Fibroblast of pulmonary artery (primary cell): ENCODE data around the gene PLEKHO2.

ENCODE experiments used
- DNase-seq: peaks from one replicate; pipeline ENCODE4 v3.0.0-alpha.2; 2010; ENCODE audit warnings: low read depth
- H3K4me3 ChIP-seq: replicated peaks from 2 replicates; pipeline ENCODE4 v1.5.1; 2011; ENCODE audit warnings: low read depth, mild to moderate bottlenecking, control low read depth, low read length, moderate library complexity
- TF ChIP-seq, protein P1 (sequence below): IDR thresholded peaks from 2 replicates; pipeline ENCODE4 v1.5.1; 2011; ENCODE audit warnings: mild to moderate bottlenecking, control low read depth, low read length, inconsistent platforms; ENCODE audit errors: missing control alignments

Gene PLEKHO2

DNA sequence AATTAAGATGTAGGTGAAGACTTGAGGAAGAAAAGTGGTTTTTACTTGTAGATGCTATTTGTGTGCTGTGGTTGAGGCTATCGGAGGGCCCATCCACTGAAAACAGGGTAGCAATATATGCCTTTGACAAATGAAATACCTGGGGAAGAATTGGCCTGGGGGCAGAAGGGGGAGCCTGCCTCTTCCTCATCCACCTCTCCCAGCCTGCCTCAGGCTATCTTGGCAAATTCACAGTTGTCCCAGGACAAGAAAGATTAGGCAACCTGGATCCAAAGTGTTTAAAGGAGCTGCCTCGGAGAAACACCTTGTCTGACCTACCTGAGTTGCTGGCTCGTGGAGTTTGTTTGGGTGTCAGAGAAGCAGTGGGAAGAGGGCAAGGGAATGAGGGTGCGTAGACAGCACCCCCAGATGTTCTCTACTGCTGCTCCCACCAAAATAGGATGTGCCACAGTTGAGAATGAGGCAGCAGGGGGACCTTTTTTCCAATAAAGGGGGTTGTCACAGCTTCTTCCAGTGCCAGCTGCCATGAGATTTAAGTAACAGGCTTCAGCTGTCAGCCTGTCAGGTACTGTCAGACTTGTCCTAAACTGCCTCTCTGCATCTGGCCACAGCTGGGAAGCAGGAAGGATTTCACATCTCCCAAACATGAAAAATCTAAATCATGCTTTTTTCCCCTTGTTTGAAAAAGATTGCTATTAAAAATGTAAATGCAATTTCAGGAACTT is 9.2 kb downstream of the PLEKHO2 start:
- no peak for DNase-seq
- no peak overlapping the region for H3K4me3 ChIP-seq

DNA sequence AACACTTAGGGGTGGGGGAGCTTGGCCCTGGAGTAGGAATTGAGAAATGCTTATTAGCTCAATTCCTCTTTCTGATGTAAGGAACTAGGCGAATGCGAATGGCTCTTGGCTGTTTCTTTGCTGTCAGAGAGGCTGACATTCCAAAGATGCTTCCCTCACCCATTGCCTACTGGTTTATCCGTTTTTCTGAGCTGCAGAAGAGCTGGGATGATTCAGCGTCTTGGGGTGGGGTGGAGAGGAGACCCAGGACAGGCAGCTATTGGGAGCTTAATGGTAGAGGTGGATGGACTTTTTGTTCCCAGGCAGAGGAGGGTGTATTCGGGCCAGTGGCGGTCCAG is 9.8 kb downstream of the PLEKHO2 start:
- DNase-seq, result peak; percentile 91
- H3K4me3 ChIP-seq, result no peak overlapping the region
- TF ChIP-seq, protein P1, sequence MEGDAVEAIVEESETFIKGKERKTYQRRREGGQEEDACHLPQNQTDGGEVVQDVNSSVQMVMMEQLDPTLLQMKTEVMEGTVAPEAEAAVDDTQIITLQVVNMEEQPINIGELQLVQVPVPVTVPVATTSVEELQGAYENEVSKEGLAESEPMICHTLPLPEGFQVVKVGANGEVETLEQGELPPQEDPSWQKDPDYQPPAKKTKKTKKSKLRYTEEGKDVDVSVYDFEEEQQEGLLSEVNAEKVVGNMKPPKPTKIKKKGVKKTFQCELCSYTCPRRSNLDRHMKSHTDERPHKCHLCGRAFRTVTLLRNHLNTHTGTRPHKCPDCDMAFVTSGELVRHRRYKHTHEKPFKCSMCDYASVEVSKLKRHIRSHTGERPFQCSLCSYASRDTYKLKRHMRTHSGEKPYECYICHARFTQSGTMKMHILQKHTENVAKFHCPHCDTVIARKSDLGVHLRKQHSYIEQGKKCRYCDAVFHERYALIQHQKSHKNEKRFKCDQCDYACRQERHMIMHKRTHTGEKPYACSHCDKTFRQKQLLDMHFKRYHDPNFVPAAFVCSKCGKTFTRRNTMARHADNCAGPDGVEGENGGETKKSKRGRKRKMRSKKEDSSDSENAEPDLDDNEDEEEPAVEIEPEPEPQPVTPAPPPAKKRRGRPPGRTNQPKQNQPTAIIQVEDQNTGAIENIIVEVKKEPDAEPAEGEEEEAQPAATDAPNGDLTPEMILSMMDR, result no peak

More for the DNA sequence above, 9.2 kb downstream of the PLEKHO2 start:
- TF ChIP-seq, protein P1, result no peak

DNA sequence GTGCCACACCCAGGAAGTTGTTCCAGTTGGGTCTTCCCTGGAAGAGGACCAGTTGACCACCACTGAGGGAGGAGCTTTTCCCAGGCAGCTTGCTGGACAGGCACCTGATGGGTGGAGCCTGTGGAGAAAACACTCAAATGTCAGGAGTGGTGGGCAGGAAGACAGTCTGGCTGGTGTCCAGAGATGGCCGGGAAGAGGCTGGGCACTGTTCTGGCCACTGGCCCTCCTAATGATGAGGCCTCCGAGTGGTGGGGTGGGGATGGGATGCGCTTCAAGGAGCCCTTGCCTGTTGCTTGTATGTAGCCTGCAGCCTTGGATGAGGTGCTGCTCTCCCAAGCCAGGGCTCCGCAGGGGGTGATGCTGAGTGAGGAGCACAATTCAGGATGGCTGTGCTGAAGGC is 12.3 kb downstream of the PLEKHO2 start:
- peak; percentile 55 for DNase-seq
- no peak overlapping the region for H3K4me3 ChIP-seq
- TF ChIP-seq, protein P1, result no peak

DNA sequence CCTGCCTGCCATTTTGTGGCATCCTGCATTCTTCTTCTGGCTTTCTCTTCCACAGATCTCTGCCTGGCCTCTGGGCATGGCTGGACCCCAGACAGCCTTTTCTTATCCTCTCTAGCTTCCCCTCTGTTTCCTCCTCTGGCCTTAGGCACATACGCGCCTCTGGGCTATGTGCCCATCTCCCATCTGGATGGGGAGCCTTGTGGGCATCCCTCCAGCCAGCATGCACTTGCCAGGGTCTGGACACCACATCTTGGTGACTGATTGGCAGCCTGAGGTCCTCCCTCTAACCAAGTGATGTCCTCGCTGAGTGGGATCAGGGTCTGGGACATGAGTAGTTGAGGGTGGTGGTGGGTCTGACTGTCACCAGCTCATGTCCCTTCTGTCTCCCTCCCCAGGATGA is 12.8 kb downstream of the PLEKHO2 start:
- DNase-seq, result no peak
- TF ChIP-seq, protein P1, result no peak
- H3K4me3 ChIP-seq, result no peak overlapping the region

DNA sequence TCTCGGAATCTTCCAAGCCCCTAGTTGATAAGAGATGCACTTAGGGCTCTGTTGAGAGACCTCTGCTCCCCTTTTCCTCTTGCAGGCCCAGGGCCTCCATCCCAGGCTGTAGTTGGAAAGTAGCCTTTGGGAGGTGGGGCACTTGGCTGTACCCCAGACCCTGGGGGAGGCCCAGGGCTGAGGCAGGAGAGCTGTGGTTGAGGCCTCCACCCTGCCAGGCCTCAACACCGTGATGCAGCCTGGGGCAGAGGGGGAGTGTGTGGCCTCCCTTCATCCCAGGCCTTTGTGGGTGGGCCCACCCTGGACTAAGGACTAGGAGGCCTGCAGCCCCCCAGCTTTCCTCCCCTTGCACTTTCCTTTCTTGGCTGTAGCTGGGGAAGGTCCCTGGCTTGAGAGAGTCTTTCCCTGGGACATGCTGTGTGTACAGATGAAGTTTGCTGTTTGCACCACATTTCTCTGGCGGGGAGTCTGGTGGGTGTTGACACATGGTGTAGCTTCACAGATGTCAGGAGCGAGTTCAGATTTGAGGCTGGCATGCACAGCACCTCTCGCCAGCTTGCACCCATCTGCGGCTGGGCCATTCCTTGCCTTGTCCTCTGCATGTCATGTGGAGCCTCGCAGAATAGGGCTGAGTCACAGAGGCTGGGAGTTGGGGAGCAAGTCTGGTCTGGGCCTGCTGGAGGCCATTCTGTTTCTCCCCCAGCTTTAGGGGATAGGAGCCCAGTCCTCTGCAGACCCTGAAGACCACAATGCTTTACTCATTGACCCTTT is 13.7 kb downstream of the PLEKHO2 start:
- TF ChIP-seq, protein P1, result no peak
- peak; percentile 27 for DNase-seq

DNA sequence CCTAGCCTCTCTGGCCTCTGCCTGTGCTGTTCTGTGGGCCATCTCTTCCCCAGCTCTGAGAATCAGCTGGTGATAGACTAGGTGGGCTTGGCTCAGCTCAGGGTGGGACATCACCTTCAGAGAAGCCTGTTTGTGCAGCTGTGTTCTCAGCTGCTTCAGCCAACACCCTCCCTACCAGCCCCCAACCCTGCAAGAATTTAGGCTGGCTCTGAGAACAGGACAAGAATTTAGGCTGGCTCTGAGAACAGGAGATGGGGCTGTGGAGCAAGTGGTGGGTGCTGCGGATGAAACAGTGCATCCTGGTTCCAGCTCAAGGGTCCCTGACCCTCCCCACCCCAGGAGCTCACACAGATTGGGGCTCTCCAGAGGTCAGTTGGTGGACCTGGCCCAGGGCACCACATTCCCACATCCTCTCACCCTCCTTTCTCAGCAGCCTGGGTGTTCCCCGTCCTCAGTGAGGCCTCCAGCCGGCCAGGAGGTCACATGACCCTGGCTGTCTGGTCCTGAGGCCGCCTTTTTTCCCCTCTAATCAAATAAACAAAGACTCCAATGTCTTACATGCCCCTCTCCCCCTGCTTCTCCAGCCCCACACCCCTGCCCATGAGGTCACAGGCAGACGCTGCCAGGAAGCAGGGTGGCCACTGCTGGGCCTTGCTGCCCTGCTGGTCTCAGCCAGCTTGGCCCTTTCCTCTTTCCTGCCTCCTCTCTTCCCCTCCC is 14.9 kb downstream of the PLEKHO2 start:
- DNase-seq, result peak; percentile 64
- TF ChIP-seq, protein P1, result no peak

More for the DNA sequence above, 13.7 kb downstream of the PLEKHO2 start:
- no peak overlapping the region for H3K4me3 ChIP-seq

More for the DNA sequence above, 14.9 kb downstream of the PLEKHO2 start:
- H3K4me3 ChIP-seq, result no peak overlapping the region
